Measurements from ENCODE around the gene AMOT. TPM values are rescaled to one million over a fixed set of nuclear protein-coding genes. Genes with fewer than 3 reads are reported as not detected.

Gene AMOT
- total and polyA plus RNA-seq, 2 of the 4 experiments (the other 2 are of a cell fraction), result 4.7 to 9.1 TPM

- no peaks in the 10 kb centered on the region for H3K36me3 ChIP-seq (ENCODE audit: control insufficient read depth, insufficient read depth, low read length)
- no peaks in the 10 kb centered on the region for H3K79me1 ChIP-seq (ENCODE audit: low read depth in 1 of 2, low read length in 2 of 2)
- no TSS peak for BruUV-seq (replicated peaks)
- DNase-seq, result no peak
- H2BK120ac ChIP-seq (ENCODE audit: low read depth, low read length), result no peak overlapping the region
- no CpG with 5 or more reads among the region's 4 CpGs for WGBS, 2 experiments (ENCODE audit: extremely low coverage in 2 of 2, insufficient read length in 1 of 2)
- H3K9me1 ChIP-seq (ENCODE audit: insufficient read depth, low read length), result no peaks in the 10 kb centered on the region
- H3K4me2 ChIP-seq (ENCODE audit: low read depth, low read length), result no peak overlapping the region
- no peak overlapping the region for H3K56ac ChIP-seq (ENCODE audit: extremely low read depth, insufficient read depth, low read length)
- H2BK15ac ChIP-seq (ENCODE audit: low read depth, low read length), result no peak overlapping the region
- no peak overlapping the region for H3K4me3 ChIP-seq (ENCODE audit: insufficient read depth, low read depth, low read length)
- dilution Hi-C loops (cut with HindIII; ENCODE audit: low sequenced_read_pairs, unreplicated experiment), result no loop called here
- no peak overlapping the region for H3K14ac ChIP-seq (replicated peaks; ENCODE audit: low read depth, low read length)
- POLR2A ChIA-PET (ENCODE audit: unreplicated experiment), result no interaction called here
- H3K18ac ChIP-seq (ENCODE audit: low read depth, low read length), result no peak overlapping the region
- H3K27ac ChIP-seq (ENCODE audit: insufficient read depth, low read length), result no peak overlapping the region
- H3K23ac ChIP-seq (ENCODE audit: low read depth, low read length), result no peak overlapping the region
- no peak for ATAC-seq (ENCODE audit: low read depth)
- H3K4ac ChIP-seq (ENCODE audit: low read depth, low read length), result no peak overlapping the region
- no peak overlapping the region for H4K91ac ChIP-seq (ENCODE audit: insufficient read depth, low read depth, low read length)
- no peak overlapping the region for H4K8ac ChIP-seq (ENCODE audit: low read depth in 2 of 2, low read length in 2 of 2)
- TF ChIP-seq SMC3 (IDR thresholded peaks at IDR 0.05; ENCODE audit: low read depth, low read length) (no peak), RAD21 (IDR thresholded peaks at IDR 0.05; ENCODE audit: low read length) (no peak), POLR2A (IDR thresholded peaks at IDR 0.05; ENCODE audit: low read depth, low read length) (no peak), CEBPB (IDR thresholded peaks at IDR 0.05; ENCODE audit: low read depth, low read length) (no peak), MAFK (IDR thresholded peaks at IDR 0.05; ENCODE audit: low read depth, low read length) (no peak), CHD1 (IDR thresholded peaks at IDR 0.05; ENCODE audit: low read depth, low read length) (no peak), NFE2L2 (IDR thresholded peaks at IDR 0.05; ENCODE audit: low read depth, low read length) (no peak), FOS (IDR thresholded peaks at IDR 0.05; ENCODE audit: low read depth, low read length) (no peak), RFX5 (IDR thresholded peaks at IDR 0.05; ENCODE audit: low read depth, low read length) (no peak), MXI1 (IDR thresholded peaks at IDR 0.05; ENCODE audit: borderline replicate concordance, low read depth, low read length) (no peak), USF2 (IDR thresholded peaks at IDR 0.05; ENCODE audit: low read depth, low read length) (no peak), CTCF (conservative IDR thresholded peaks at IDR 0.05; ENCODE audit: low read depth, low read length) (no peak), MAZ (IDR thresholded peaks at IDR 0.05; ENCODE audit: borderline replicate concordance, low read depth, low read length) (no peak), BHLHE40 (IDR thresholded peaks at IDR 0.05; ENCODE audit: low read depth, low read length) (no peak), ELK1 (IDR thresholded peaks at IDR 0.05; ENCODE audit: borderline replicate concordance, low read depth, low read length) (no peak), RCOR1 (IDR thresholded peaks at IDR 0.05; ENCODE audit: insufficient replicate concordance, low read length) (no peak)
- H2AK9ac ChIP-seq (replicated peaks; ENCODE audit: low read depth, low read length, poor library complexity), result no peak overlapping the region
- no peaks in the 10 kb centered on the region for H3K9me3 ChIP-seq (ENCODE audit: control insufficient read depth, insufficient read depth, low read length)
- no peak overlapping the region for H2BK20ac ChIP-seq (ENCODE audit: low read depth, low read length)
- no peaks in the 10 kb centered on the region for H3K4me1 ChIP-seq (ENCODE audit: control insufficient read depth, insufficient read depth, low read length)
- H3K9ac ChIP-seq (ENCODE audit: low read depth, low read length), result no peak overlapping the region
- H2AFZ ChIP-seq (replicated peaks; ENCODE audit: low read length, poor library complexity), result no peak overlapping the region
- intact Hi-C loops (cut with micrococcal nuclease), result no loop called here
- CTCF ChIA-PET, result no interaction called here
- no peaks in the 10 kb centered on the region; the same call in 1 of the 2 replicates for H3K27me3 ChIP-seq (ENCODE audit: control insufficient read depth, insufficient read depth, low read length)
- no peaks in the 10 kb centered on the region for H4K20me1 ChIP-seq (ENCODE audit: insufficient read depth, low read length)
- no peak overlapping the region for H2BK5ac ChIP-seq (ENCODE audit: low read depth, low read length, poor library complexity, severe bottlenecking)
- in situ Hi-C loops (cut with MboI; ENCODE audit: low sequenced_read_pairs), result no loop called here
- no peak overlapping the region for H2AK5ac ChIP-seq (ENCODE audit: low read depth, low read length)
- no peak overlapping the region for H4K5ac ChIP-seq (ENCODE audit: low read depth, low read length)
These were observed 24.9 kb upstream of the AMOT start for GRCh38 chrX:112865464-112866025.
